ENCODE measurements around the gene PACS2. TPM values are rescaled to one million over a fixed set of nuclear protein-coding genes. Genes with fewer than 3 reads are reported as not detected.

The PACS2 gene
- total and polyA plus RNA-seq, 2 of the 8 experiments (the other 6 are each of a cell fraction or from before 2014, with no cell fraction given) = 38.0 to 62.8 TPM

GRCh38 chr14:105368032-105368417 is 53.5 kb downstream of the PACS2 start:
- no peak overlapping the region for H3K9ac ChIP-seq (replicated peaks in 1 of 4; ENCODE audit: extremely low read depth in 1 of 4, low read depth in 3 of 4, low read length in 3 of 4)
- H3K14ac ChIP-seq (ENCODE audit: insufficient read length) = no peak overlapping the region
- no peak overlapping the region for H4K91ac ChIP-seq (replicated peaks; ENCODE audit: insufficient read length, low read length)
- CTCF ChIA-PET (ENCODE audit: partially characterized antibody) = interaction anchor here (1.3 to 4.7 kb wide), 4 partner anchors 11 to 163 kb away, joined by 3 to 24 read pairs (median 4); no protein-coding TSS in a partner anchor
- no peak overlapping the region for H2BK120ac ChIP-seq (replicated peaks; ENCODE audit: low read depth, low read length)
- no peak overlapping the region for H3K4me2 ChIP-seq (ENCODE audit: insufficient read depth in 1 of 2, low read depth in 2 of 2, low read length in 2 of 2)
- FAIRE-seq (no peak), DNase-seq (ENCODE audit: low read depth in 1 of 2, low spot score in 2 of 2) (no peak)
- no peaks in the 10 kb centered on the region for H3K23me2 ChIP-seq (ENCODE audit: low read depth, low read length)
- no peak overlapping the region for H3K56ac ChIP-seq (replicated peaks; ENCODE audit: insufficient read length, low read depth, low read length)
- no peaks in the 10 kb centered on the region for H3K79me1 ChIP-seq (ENCODE audit: low read depth, low read length)
- H2AK5ac ChIP-seq (ENCODE audit: low read depth, low read length) = no peak overlapping the region
- H3K9me3 ChIP-seq (ENCODE audit: insufficient read depth in 2 of 2, low read depth in 1 of 2, low read length in 1 of 2) = 0 out of 4 replicates have a peak, but pooled peaks cover 0 to under 1% of the 10 kb centered on the region in 2 experiments
- H2AFZ ChIP-seq (ENCODE audit: low read length) = no peak overlapping the region
- H3K27me3 ChIP-seq (replicated peaks in 1 of 4; ENCODE audit: control insufficient read depth in 3 of 4, extremely low read depth in 1 of 4, insufficient read depth in 3 of 4, low read length in 3 of 4) = no peaks in the 10 kb centered on the region; a peak in 1 of 7 replicates
- H4K5ac ChIP-seq (ENCODE audit: insufficient read length, low read depth, low read length) = no peak overlapping the region
- H3K4me1 ChIP-seq (replicated peaks in 1 of 4; ENCODE audit: control insufficient read depth in 3 of 4, insufficient read depth in 4 of 4, low read length in 3 of 4) = no peaks in the 10 kb centered on the region
- H3K4ac ChIP-seq (replicated peaks; ENCODE audit: insufficient read length, low read depth, low read length) = no peak overlapping the region
- H3K4me3 ChIP-seq (ENCODE audit: extremely low read depth in 1 of 4, insufficient read depth in 2 of 4, low read depth in 3 of 4, low read length in 4 of 4) = no peak overlapping the region
- no peak overlapping the region for H2BK5ac ChIP-seq (ENCODE audit: low read depth, low read length)
- H3K36me3 ChIP-seq (ENCODE audit: control insufficient read depth in 2 of 4, insufficient read depth in 4 of 4, low read length in 3 of 4) = peaks cover 0 to 4% (median 0%) of the 10 kb centered on the region in 4 experiments; a peak in 1 of 8 replicates
- no peak overlapping the region for H2BK20ac ChIP-seq (ENCODE audit: low read length)
- H3K18ac ChIP-seq (ENCODE audit: extremely low read depth, low read length) = no peak overlapping the region
- no peak for TF ChIP-seq ATF3 (IDR thresholded peaks at IDR 0.05; ENCODE audit: insufficient read depth, low read depth, low read length)
- no peak for TF ChIP-seq POLR2A (IDR thresholded peaks at IDR 0.05; ENCODE audit: control extremely low read depth in 1 of 2, low read depth in 2 of 2, low read length in 2 of 2)
- no peak for TF ChIP-seq CBX5 (IDR thresholded peaks at IDR 0.05; ENCODE audit: low read depth, low read length)
- TF ChIP-seq SUZ12 (IDR thresholded peaks at IDR 0.05; ENCODE audit: low read length) = no peak
- TF ChIP-seq SP2 (IDR thresholded peaks at IDR 0.05; ENCODE audit: low read length) = no peak
- TF ChIP-seq RXRA (IDR thresholded peaks at IDR 0.05; ENCODE audit: insufficient read depth, low read depth, low read length) = no peak
- no peak for TF ChIP-seq NRF1 (IDR thresholded peaks at IDR 0.05; ENCODE audit: low read depth, low read length)
- no peak for TF ChIP-seq EP300 (IDR thresholded peaks at IDR 0.05; ENCODE audit: borderline replicate concordance in 1 of 2, low read depth in 2 of 2, low read length in 2 of 2)
- no peak for TF ChIP-seq E2F6 (IDR thresholded peaks at IDR 0.05)
- TF ChIP-seq USF2 (IDR thresholded peaks at IDR 0.05; ENCODE audit: low read length) = no peak
- POLR2A ChIA-PET (ENCODE audit: partially characterized antibody) = no interaction called here
- no peak overlapping the region for H2BK12ac ChIP-seq (ENCODE audit: low read depth, low read length)
- 91% methylated on average over 20 of the region's 20 CpGs; no CpG with 5 or more reads in 1 of the 2 experiments for WGBS, 2 experiments (ENCODE audit: extremely low coverage in 1 of 2, insufficient coverage in 1 of 2, insufficient read length in 1 of 2, insufficient replicate concordance in 2 of 2, low coverage in 1 of 2, low lambda C conversion rate in 2 of 2, missing lambda C conversion rate in 1 of 2)
- H2BK15ac ChIP-seq (ENCODE audit: low read length) = no peak overlapping the region
- H3K79me2 ChIP-seq (ENCODE audit: control insufficient read depth in 1 of 2, insufficient read depth in 2 of 2, low read length in 2 of 2) = no peaks in the 10 kb centered on the region
- H4K20me1 ChIP-seq (replicated peaks in 1 of 2; ENCODE audit: control insufficient read depth in 1 of 2, insufficient read depth in 2 of 2, low read length in 2 of 2) = peaks cover 2 to 3% of the 10 kb centered on the region in 2 experiments
- H4K8ac ChIP-seq (ENCODE audit: extremely low read depth, insufficient read depth, low read length) = no peak overlapping the region
- H3K23ac ChIP-seq (ENCODE audit: insufficient read length) = no peak overlapping the region
- H3K27ac ChIP-seq (ENCODE audit: low read depth, low read length) = no peak overlapping the region

All from H1 (cell line).